IMR-90 (cell line): ENCODE results near the gene ABCA2. TPM values are rescaled to one million over a fixed set of nuclear protein-coding genes. Genes with fewer than 3 reads are reported as not detected.

ENCODE experiments used
- ATAC-seq: fragments of 200-7000 bp; cut with Tn5 transposase; 2 replicates; pipeline ENCODE4 v1.9.1; 2020; ENCODE audit warnings: low read depth, mild to moderate bottlenecking, moderate library complexity
- BruUV-seq: library from RNA; stranded (reverse); fragments of 400-500 nt; replicated peaks from 2 replicates; lab custom pipeline; 2021; lab: Mats Ljungman, UMichigan
- CTCF ChIA-PET: fragments of 300-600 bp; formaldehyde crosslinking; extraction: SDS; loops from one replicate; lab custom pipeline; 2021; ENCODE audit warnings: antibody characterized with exemption; lab: Yijun Ruan, JAX
- POLR2A ChIA-PET: fragments of 300-600 bp; sonication (Branson Sonifier 250); formaldehyde crosslinking; loops from one replicate; lab custom pipeline; 2022; ENCODE audit warnings: antibody characterized with exemption; ENCODE audit not compliant: unreplicated experiment; lab: Charles Lee
- DNase-seq: peaks from one replicate; pipeline ENCODE4 v3.0.0; 2013
- H2AFZ ChIP-seq: replicated peaks from 2 replicates; pipeline ENCODE3; 2013; ENCODE audit warnings: low read length, mild to moderate bottlenecking; ENCODE audit not compliant: poor library complexity
- H2AK5ac ChIP-seq: 2 replicates; pipeline ENCODE4 v1.6.1; 2013; ENCODE audit warnings: low read depth, low read length, inconsistent platforms
- H2AK9ac ChIP-seq: replicated peaks from 2 replicates; pipeline ENCODE3; 2013; ENCODE audit warnings: mild to moderate bottlenecking, low read depth, low read length, moderate library complexity; ENCODE audit not compliant: poor library complexity
- H2BK120ac ChIP-seq: 2 replicates; pipeline ENCODE4 v1.6.1; 2013; ENCODE audit warnings: low read depth, low read length, inconsistent platforms
- H2BK15ac ChIP-seq: 3 replicates; pipeline ENCODE4 v1.6.1; 2013; ENCODE audit warnings: low read depth, low read length, inconsistent platforms
- H2BK20ac ChIP-seq: 2 replicates; pipeline ENCODE4 v1.6.1; 2013; ENCODE audit warnings: low read depth, mild to moderate bottlenecking, inconsistent platforms, low read length, moderate library complexity
- H2BK5ac ChIP-seq: 2 replicates; pipeline ENCODE4 v1.6.1; 2013; ENCODE audit warnings: mild to moderate bottlenecking, low read depth, low read length, inconsistent platforms; ENCODE audit not compliant: poor library complexity, severe bottlenecking
- H3K14ac ChIP-seq: replicated peaks from 2 replicates; pipeline ENCODE4 v1.6.1; 2013; ENCODE audit warnings: low read depth, low read length, inconsistent platforms
- H3K18ac ChIP-seq: 2 replicates; pipeline ENCODE4 v1.6.1; 2013; ENCODE audit warnings: low read depth, low read length, control low read depth
- H3K23ac ChIP-seq: 2 replicates; pipeline ENCODE4 v1.6.1; 2013; ENCODE audit warnings: low read depth, low read length, inconsistent platforms
- H3K27ac ChIP-seq: 2 replicates; pipeline ENCODE4 v1.5.1; 2013; ENCODE audit warnings: mild to moderate bottlenecking, control low read depth, low read length; ENCODE audit not compliant: insufficient read depth
- H3K27me3 ChIP-seq: 2 replicates; pipeline ENCODE4 v1.6.1; 2013; ENCODE audit warnings: low read length; ENCODE audit not compliant: control insufficient read depth, insufficient read depth
- H3K36me3 ChIP-seq: 2 replicates; pipeline ENCODE4 v1.6.1; 2013; ENCODE audit warnings: low read length, mixed read lengths; ENCODE audit not compliant: control insufficient read depth, insufficient read depth
- H3K4ac ChIP-seq: 2 replicates; pipeline ENCODE4 v1.6.1; 2013; ENCODE audit warnings: low read depth, low read length, inconsistent platforms
- H3K4me1 ChIP-seq: 2 replicates; pipeline ENCODE4 v1.6.1; 2013; ENCODE audit warnings: low read length, mixed read lengths; ENCODE audit not compliant: control insufficient read depth, insufficient read depth
- H3K4me2 ChIP-seq: 2 replicates; pipeline ENCODE4 v1.6.1; 2013; ENCODE audit warnings: low read depth, mild to moderate bottlenecking, control low read depth, low read length, moderate library complexity
- H3K4me3 ChIP-seq: 2 replicates; pipeline ENCODE4 v1.5.1; 2013; ENCODE audit warnings: low read depth, mild to moderate bottlenecking, control low read depth, low read length, moderate library complexity; ENCODE audit not compliant: insufficient read depth
- H3K56ac ChIP-seq: 2 replicates; pipeline ENCODE4 v1.6.1; 2013; ENCODE audit warnings: low read length, inconsistent platforms; ENCODE audit not compliant: insufficient read depth; ENCODE audit errors: extremely low read depth
- H3K79me1 ChIP-seq, 2 experiments: 2 replicates each; pipeline ENCODE4 v1.6.1; 2013; ENCODE audit warnings: low read length in 2 of 2, inconsistent platforms in 1 of 2, low read depth in 1 of 2
- H3K9ac ChIP-seq: 2 replicates; pipeline ENCODE4 v1.6.1; 2013; ENCODE audit warnings: low read depth, low read length, control low read depth
- H3K9me1 ChIP-seq: 2 replicates; pipeline ENCODE4 v1.6.1; 2013; ENCODE audit warnings: low read length, inconsistent platforms; ENCODE audit not compliant: insufficient read depth
- H3K9me3 ChIP-seq: 2 replicates; pipeline ENCODE4 v1.6.1; 2013; ENCODE audit warnings: low read length; ENCODE audit not compliant: control insufficient read depth, insufficient read depth
- H4K20me1 ChIP-seq: 2 replicates; pipeline ENCODE4 v1.6.1; 2013; ENCODE audit warnings: low read length, inconsistent platforms; ENCODE audit not compliant: insufficient read depth
- H4K5ac ChIP-seq: 2 replicates; pipeline ENCODE4 v1.6.1; 2013; ENCODE audit warnings: mild to moderate bottlenecking, low read depth, low read length, control low read depth
- H4K8ac ChIP-seq, 2 experiments: 2 replicates each; pipeline ENCODE4 v1.6.1; 2013; ENCODE audit warnings: low read depth in 2 of 2, low read length in 2 of 2, control low read depth in 1 of 2, inconsistent platforms in 1 of 2
- H4K91ac ChIP-seq: 2 replicates; pipeline ENCODE4 v1.6.1; 2013; ENCODE audit warnings: low read depth, low read length, inconsistent platforms; ENCODE audit not compliant: insufficient read depth
- BHLHE40 ChIP-seq: fragments of 150-350 bp; IDR thresholded peaks from 2 replicates; pipeline ENCODE4 v1.6.1; 2016; ENCODE audit warnings: mild to moderate bottlenecking, low read depth, low read length
- CEBPB ChIP-seq: IDR thresholded peaks from 2 replicates; pipeline ENCODE4 v1.6.1; 2012; ENCODE audit warnings: low read depth, low read length, improper control_type of control experiment
- CHD1 ChIP-seq: IDR thresholded peaks from 2 replicates; pipeline ENCODE4 v1.6.1; 2012; ENCODE audit warnings: low read depth, low read length, improper control_type of control experiment
- ELK1 ChIP-seq: fragments of 150-350 bp; IDR thresholded peaks from 2 replicates; pipeline ENCODE4 v1.6.1; 2016; ENCODE audit warnings: low read depth, mild to moderate bottlenecking, low read length, moderate library complexity, borderline replicate concordance
- MAFK ChIP-seq: IDR thresholded peaks from 2 replicates; pipeline ENCODE4 v1.6.1; 2012; ENCODE audit warnings: low read depth, low read length, improper control_type of control experiment
- MAZ ChIP-seq: IDR thresholded peaks from 2 replicates; pipeline ENCODE4 v1.6.1; 2012; ENCODE audit warnings: low read depth, mild to moderate bottlenecking, low read length, improper control_type of control experiment, moderate library complexity, borderline replicate concordance
- MXI1 ChIP-seq: IDR thresholded peaks from 2 replicates; pipeline ENCODE4 v1.6.1; 2012; ENCODE audit warnings: low read depth, mild to moderate bottlenecking, low read length, moderate library complexity, borderline replicate concordance
- NFE2L2 ChIP-seq: fragments of 150-350 bp; IDR thresholded peaks from 2 replicates; pipeline ENCODE4 v1.6.1; 2016; ENCODE audit warnings: low read depth, mild to moderate bottlenecking, low read length
- RAD21 ChIP-seq: IDR thresholded peaks from 2 replicates; pipeline ENCODE4 v1.6.1; 2012; ENCODE audit warnings: low read length, improper control_type of control experiment
- RCOR1 ChIP-seq: IDR thresholded peaks from 2 replicates; pipeline ENCODE4 v1.6.1; 2012; ENCODE audit warnings: mild to moderate bottlenecking, low read length, improper control_type of control experiment; ENCODE audit not compliant: insufficient replicate concordance
- RFX5 ChIP-seq: IDR thresholded peaks from 2 replicates; pipeline ENCODE4 v1.8.0; 2012; ENCODE audit warnings: low read depth, mild to moderate bottlenecking, low read length, moderate library complexity
- SMC3 ChIP-seq: fragments of 150-350 bp; IDR thresholded peaks from 2 replicates; pipeline ENCODE4 v1.6.1; 2016; ENCODE audit warnings: low read depth, mild to moderate bottlenecking, antibody characterized with exemption, low read length, moderate library complexity
- USF2 ChIP-seq: fragments of 150-350 bp; IDR thresholded peaks from 2 replicates; pipeline ENCODE4 v1.6.1; 2017; ENCODE audit warnings: mild to moderate bottlenecking, antibody characterized with exemption, low read length, low read depth
- WGBS, 2 experiments: methylation state at CpG; one replicate each; pipeline versions ENCODE4 v1.1.5 to v1.1.7; 2013; ENCODE audit warnings: missing lambda C conversion rate in 2 of 2; ENCODE audit not compliant: insufficient read length in 1 of 2; ENCODE audit errors: extremely low coverage in 2 of 2; 5-methylcytosine and 5-hydroxymethylcytosine counted together
- dilution Hi-C: fragments of 300-500 bp; cut with HindIII; formaldehyde crosslinking; loops from one replicate; pipeline ENCODE4 v1.14.3; 2018; ENCODE audit warnings: low sequenced_read_pairs; ENCODE audit not compliant: unreplicated experiment
- in situ Hi-C: fragments of 300-500 bp; cut with MboI; formaldehyde crosslinking; loops from 3 replicates; pipeline ENCODE4 v1.14.3; 2019; ENCODE audit warnings: low sequenced_read_pairs, inconsistent platforms, mixed read lengths
- intact Hi-C: fragments of 100-400 bp; cut with micrococcal nuclease; formaldehyde crosslinking; loops from 2 replicates; pipeline ENCODE4 v1.10.0; 2022
- polyA plus RNA-seq, 3 experiments: library from polyadenylated mRNA; depleted of rRNA; stranded (reverse); fragments of >200 nt; gene quantifications; 2 replicates each; pipeline ENCODE4 v1.2.3, GENCODE V29; 2012; ENCODE audit warnings: low replicate concordance in 1 of 3
- total RNA-seq: library from RNA; depleted of rRNA; stranded (reverse); fragments of >200 nt; gene quantifications from 2 replicates; pipeline ENCODE4 v1.2.3, GENCODE V29; 2012

Gene ABCA2
- total and polyA plus RNA-seq, 2 of the 4 experiments (the other 2 are of a cell fraction): 3.8 to 46.0 TPM

GRCh38 chr9:137020771-137021567, 7.1 kb downstream of the ABCA2 start (continued):
- no peak for TF ChIP-seq RCOR1

GRCh38 chr9:137019891-137020683, 8.0 kb downstream of the ABCA2 start:
- Histone ChIP-seq H3K14ac (no peak overlapping the region), H4K5ac (no peak overlapping the region), H3K36me3 (peaks cover 25% of the 10 kb centered on the region; the same call in 1 of the 2 replicates), H3K18ac (no peak overlapping the region), H3K23ac (no peak overlapping the region), H4K8ac (no peak overlapping the region), H3K79me1 (no peaks in the 10 kb centered on the region), H3K4me1 (no peaks in the 10 kb centered on the region), H3K9me3 (no peaks in the 10 kb centered on the region), H2AK9ac (no peak overlapping the region), H3K27ac (no peak overlapping the region), H3K56ac (no peak overlapping the region), H3K27me3 (no peaks in the 10 kb centered on the region), H4K20me1 (no peaks in the 10 kb centered on the region; the same call in 1 of the 2 replicates), H3K4me2 (no peak overlapping the region), H3K9ac (no peak overlapping the region), H3K4ac (no peak overlapping the region), H2AK5ac (no peak overlapping the region), H2BK20ac (no peak overlapping the region), H3K9me1 (no peaks in the 10 kb centered on the region), H3K4me3 (no peak overlapping the region), H2AFZ (no peak overlapping the region), H2BK5ac (no peak overlapping the region), H2BK120ac (no peak overlapping the region), H4K91ac (no peak overlapping the region), H2BK15ac (no peak overlapping the region)
- 91% methylated on average over 11 of the region's 34 CpGs; no CpG with 5 or more reads in 1 of the 2 experiments for WGBS, 2 experiments
- ATAC-seq (no peak), DNase-seq (no peak)
- ChIA-PET CTCF (no interaction called here), POLR2A (no interaction called here)
- intact Hi-C loops: no loop called here
- in situ Hi-C loops: no loop called here
- dilution Hi-C loops: no loop called here
- BruUV-seq: no TSS peak
- no peak for TF ChIP-seq RCOR1
- no peak for TF ChIP-seq ELK1
- TF ChIP-seq USF2: no peak
- no peak for TF ChIP-seq RFX5
- no peak for TF ChIP-seq CHD1
- TF ChIP-seq MAZ: no peak
- no peak for TF ChIP-seq CEBPB
- TF ChIP-seq NFE2L2: no peak
- no peak for TF ChIP-seq BHLHE40
- TF ChIP-seq MXI1: no peak
- no peak for TF ChIP-seq MAFK
- TF ChIP-seq RAD21: no peak
- no peak for TF ChIP-seq SMC3
